ENCODE results near the gene CFAP57.
A peak's percentile ranks its signal among the peaks of the same experiment; 100 is the strongest.

CFAP57 gene

GRCh38 chr1:43255438-43256210 lies 83.5 kb downstream of the CFAP57 start:
- no peak for DNase-seq (ENCODE audit: low spot score)

DNA sequence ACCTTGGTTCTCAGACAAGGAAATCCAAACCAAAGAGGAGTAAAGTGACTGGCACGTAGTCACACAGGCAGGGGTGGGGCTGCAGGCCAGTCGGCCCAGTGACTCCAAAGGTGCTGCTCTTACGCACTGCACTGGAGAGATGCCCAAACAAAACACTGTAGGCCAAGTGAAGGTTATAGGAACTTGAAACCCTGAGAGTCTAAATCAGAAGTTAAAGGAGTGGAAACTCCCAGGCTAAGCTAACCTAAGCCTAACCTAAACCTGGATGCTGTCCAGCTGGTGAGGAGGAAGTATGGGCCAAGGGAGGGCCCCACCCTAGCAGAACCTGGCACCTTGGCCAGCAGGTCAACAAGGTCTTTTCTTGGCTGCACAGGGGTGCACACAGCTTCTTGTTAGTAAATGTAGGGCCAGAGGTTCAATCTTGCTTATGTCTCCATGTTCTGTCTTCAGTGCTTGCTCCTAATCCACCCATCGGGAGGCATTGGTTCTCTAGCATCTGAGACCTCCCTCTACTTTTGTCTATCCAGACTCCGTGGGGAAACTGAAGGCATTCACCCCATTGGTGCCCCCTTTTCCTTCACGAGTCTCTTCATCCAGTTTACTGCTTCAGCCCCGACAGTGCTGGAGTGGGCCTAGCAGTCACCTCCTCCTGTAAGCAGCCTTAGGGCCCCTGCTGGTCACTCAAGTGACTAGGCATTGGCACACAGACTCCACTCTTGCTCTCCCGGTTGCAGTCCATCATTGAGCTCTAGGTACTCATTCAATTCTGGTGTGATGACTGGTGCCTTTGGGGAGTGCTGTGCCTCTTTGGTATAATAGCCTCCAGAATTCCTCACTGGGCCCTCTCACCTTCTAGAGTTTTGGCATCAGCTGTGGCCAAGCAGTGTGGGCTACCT lies 84.8 kb downstream of the CFAP57 start:
- DNase-seq (ENCODE audit: low spot score), result no peak

DNA sequence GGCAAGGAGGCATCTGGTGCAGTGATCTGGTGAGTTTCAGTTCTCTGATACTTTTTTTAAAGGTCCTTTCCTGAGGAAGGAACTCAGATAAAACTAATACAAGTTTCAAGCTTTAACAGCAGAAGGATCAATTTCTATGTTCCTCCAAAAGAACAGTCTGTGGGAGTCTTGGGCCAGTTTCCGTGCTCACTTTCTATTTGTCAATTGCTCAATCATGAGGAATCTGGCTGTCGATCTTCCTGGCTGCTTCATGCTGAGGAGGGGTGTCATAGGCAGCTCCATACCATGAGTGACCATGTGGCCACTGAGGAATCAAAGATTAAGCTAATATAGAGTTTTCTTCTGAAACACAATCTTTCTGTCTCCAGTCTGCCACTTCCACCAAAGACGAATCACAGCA lies 86.2 kb downstream of the CFAP57 start:
- no peak for DNase-seq (ENCODE audit: low spot score)

DNA sequence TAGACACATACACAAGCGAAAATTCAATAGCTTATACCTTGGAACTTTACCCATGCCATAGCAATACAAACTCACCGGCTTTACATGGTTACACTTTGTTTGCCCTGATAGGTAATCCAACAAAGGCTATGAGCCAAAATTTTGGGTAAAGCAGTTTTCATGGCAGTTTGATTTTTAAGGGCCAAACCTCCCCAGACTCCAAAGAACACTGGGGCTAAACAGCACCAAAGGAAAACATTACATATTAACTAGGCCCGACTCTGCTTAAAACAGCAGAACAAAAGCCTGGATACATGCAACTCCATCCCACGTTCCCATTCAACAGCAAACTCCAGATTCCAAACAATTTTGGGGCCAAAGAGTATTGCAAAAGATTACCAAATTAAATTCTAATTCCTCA lies 93.3 kb downstream of the CFAP57 start:
- no peak for DNase-seq (ENCODE audit: low spot score)

- no peak for DNase-seq (ENCODE audit: low spot score)
These were observed 94.8 kb downstream of the CFAP57 start for GRCh38 chr1:43266881-43267280.

GRCh38 chr1:43267291-43267805 lies 95.2 kb downstream of the CFAP57 start:
- DNase-seq (ENCODE audit: low spot score), result no peak

DNA sequence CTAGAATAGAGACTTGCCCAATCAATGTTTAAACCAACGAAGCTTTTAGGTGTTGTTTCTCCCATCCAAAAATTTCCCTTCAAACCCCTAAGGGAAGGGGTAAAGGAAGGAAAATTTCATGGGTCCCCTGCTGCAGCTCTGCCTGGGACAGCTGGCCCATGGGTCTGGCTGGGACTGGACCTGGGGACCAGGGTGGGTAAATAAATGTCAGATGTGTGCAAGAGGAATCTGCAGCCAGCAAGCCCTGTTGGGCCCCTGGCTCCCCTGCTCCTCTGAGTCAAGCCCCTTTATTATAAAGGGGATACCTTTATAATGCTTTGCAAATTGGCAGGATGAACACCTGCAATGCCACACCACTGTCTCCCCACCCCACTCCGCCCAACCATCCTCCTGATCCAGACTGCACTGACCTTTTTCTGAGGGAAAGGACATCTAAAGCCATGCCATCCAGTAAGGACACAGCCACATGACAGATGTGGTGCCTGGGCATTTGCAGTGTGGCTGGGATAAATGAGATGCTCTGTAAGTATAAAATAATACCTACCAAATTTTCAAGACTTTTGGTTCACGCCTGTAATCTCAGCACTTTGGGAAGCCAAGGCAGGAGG lies 95.8 kb downstream of the CFAP57 start:
- DNase-seq (ENCODE audit: low spot score), result no peak

- DNase-seq (ENCODE audit: low spot score), result no peak
These were observed 97.7 kb downstream of the CFAP57 start, which contains the start of gene TMEM125 for GRCh38 chr1:43269627-43270375. TSS of gene TMEM125 (plus strand) at chr1:43269983. CDS start at chr1:43272723, 2,740 bp downstream.

- DNase-seq (ENCODE audit: low spot score), result no peak
These were observed 98.4 kb downstream of the CFAP57 start for GRCh38 chr1:43270421-43271095.

DNA sequence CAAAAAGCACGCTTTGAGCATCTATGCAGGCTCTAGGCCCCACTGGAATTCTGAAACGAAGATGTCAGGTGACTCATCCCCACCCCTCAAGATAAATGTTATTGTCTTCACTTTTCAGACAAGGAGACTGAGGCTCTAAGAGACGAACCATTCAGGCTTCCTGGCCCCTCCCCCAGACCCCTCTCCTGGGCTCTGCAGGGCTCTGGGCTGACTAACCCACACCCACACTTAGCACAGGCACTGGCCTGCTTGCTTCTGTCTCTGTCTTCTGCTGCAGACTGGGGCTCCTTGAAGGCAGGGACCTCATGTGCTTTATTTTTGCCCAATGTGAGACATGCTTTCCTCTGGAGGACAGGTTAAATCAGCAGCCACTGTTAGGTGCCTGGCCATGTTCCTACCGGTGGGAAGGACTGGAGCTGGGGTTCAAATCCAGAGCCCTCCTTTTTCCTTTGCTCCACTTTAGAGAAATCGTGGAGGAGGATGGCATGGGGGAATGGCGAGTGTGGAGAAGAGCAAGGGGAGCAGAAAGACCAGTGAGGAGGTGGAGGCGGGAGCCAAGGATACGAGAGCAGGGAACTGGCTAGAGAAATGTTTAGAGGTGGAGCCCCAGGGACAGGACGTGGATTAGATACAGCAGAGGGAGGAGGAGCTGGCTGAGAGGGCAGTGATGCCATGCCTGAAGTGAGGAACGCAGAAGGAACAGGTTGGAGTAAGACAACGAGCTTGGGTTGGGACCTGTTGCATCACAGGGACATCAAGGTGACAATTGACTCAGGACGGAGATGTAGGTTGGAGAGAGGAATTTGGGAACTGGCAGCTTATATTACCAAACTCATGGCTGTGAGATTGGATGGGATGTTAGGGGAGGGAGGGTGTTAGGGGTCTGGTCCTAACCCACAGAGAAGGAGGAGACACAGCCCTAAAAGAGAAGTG lies 99.3 kb downstream of the CFAP57 start:
- DNase-seq (ENCODE audit: low spot score), result no peak

DNA sequence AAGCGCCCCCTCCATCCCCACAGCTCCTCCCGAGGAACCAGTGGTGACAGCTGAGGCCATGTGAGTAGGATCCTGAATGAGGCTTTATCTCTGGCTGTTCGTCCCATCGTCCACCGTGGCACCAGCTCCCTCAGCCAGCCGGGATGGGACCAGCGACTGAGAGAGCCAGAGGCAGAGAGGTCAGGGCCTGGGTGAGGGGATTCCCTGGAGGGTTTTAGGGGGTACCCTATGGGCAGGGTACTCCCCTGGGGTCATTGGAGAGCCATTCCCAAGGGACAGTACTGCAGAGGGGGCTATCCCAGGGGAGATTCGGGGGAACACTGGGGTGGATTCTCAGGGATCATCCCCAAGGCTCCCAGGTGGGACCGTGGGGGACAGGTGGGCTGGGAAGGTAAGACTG lies 100.0 kb downstream of the CFAP57 start:
- no peak for DNase-seq (ENCODE audit: low spot score)

DNA sequence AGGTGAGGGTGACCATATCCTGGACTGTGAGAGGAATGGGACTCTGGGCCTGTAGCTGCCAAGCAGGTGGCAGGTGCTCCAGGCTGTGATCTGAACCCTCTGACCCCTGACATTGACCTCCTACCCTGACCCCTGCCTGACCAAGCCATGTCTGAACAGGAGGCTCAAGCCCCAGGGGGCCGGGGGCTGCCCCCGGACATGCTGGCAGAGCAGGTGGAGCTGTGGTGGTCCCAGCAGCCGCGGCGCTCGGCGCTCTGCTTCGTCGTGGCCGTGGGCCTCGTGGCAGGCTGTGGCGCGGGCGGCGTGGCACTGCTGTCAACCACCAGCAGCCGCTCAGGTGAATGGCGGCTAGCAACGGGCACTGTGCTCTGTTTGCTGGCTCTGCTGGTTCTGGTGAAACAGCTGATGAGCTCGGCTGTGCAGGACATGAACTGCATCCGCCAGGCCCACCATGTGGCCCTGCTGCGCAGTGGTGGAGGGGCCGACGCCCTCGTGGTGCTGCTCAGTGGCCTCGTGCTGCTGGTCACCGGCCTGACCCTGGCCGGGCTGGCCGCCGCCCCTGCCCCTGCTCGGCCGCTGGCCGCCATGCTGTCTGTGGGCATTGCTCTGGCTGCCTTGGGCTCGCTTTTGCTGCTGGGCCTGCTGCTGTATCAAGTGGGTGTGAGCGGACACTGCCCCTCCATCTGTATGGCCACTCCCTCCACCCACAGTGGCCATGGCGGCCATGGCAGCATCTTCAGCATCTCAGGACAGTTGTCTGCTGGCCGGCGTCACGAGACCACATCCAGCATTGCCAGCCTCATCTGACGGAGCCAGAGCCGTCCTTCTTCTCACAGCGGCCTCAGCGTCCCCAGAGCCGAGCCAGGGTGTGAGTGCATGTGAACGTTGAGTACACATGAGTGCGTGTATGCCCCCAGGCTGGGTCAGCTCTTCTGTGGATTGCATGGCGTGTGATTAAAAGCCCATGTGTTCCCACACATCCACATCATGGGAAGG lies 100.7 kb downstream of the CFAP57 start:
- DNase-seq (ENCODE audit: low spot score), result no peak

GRCh38 chr1:43273708-43274107 lies 101.6 kb downstream of the CFAP57 start:
- DNase-seq (ENCODE audit: low spot score), result no peak

GRCh38 chr1:43274125-43274803 lies 102.1 kb downstream of the CFAP57 start:
- DNase-seq (ENCODE audit: low spot score), result peak; percentile 60

DNA sequence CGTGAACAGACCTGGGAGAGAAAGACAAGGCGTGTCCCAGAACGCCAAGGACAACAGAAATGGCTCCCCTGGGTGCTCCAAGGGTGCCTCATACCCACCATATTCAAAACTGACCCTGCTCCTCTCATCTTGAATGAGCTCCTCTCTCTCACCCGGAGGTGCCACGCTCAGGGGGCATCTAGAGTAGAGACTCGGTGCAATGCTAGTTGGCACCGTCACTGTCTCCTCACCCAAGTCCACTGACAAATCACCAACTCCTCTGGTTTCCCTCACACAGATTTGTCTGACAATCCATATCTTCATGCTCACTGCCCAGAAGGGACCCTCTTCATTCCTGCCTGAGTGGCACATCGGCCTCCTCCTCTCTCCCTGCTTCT lies 102.7 kb downstream of the CFAP57 start:
- DNase-seq (ENCODE audit: low spot score), result no peak

DNA sequence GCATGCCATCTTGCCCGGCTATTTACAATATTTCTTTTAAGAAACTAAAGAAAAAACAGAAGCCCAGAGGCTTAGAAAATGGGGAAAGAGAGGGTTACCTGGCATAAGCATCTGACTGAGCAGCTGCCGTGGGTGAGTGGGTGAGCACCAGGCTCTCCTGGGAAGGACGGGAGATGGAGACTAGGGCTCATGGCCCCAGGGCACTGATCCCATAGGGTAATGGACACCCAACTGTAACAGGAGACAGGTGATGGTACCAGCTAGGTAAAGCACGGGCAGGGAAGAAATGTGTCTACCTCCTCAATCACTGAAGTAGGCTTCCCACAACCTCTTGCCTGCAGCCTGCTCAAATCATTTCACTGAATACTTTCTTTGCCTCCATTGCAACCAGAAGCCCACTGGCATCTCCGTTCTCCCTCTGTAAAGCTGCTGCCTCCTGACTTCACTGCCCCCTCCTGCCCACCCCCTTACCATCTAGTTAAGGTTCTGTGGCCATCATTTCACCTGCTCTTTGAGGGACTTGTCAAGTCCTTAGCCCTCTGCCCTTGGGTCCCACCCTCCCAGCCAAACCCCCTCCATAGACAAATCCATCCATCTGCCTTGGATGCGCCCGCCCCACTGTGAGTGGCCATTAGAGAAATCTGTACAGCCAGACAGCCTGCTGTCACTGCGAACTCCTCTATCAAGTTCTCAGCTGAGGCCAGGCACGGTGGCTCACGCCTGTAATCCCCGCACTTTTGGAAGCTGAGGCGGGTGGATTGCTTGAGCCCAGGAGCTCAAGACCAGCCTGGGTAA lies 103.9 kb downstream of the CFAP57 start:
- no peak for DNase-seq (ENCODE audit: low spot score)

- DNase-seq (ENCODE audit: low spot score), result no peak
These were observed 104.5 kb downstream of the CFAP57 start for GRCh38 chr1:43276673-43277072.
